HEK293 (cell line): Measurements from ENCODE around the gene ATP8B4.

Experiments used
- CTCF ChIA-PET: fragments of 350-600 bp; formaldehyde crosslinking; extraction: SDS; loops from one replicate; lab custom pipeline; 2021; ENCODE audit warnings: antibody characterized with exemption; lab: Yijun Ruan, JAX
- POLR2A ChIA-PET: fragments of 300-600 bp; formaldehyde crosslinking; extraction: SDS; loops from one replicate; lab custom pipeline; 2020; ENCODE audit warnings: antibody characterized with exemption, inconsistent platforms; lab: Yijun Ruan, JAX
- H3K27ac ChIP-seq: fragments of 200-500 bp; sonication (Bioruptor generic); 2 replicates; pipeline ENCODE4 v1.5.1; 2014; ENCODE audit warnings: low read depth, low read length, control low read depth, inconsistent platforms; ENCODE audit errors: extremely low read depth
- H3K36me3 ChIP-seq, 2 experiments: fragments of 200-500 bp in 1 of 2; sonication (Bioruptor generic) in 1 of 2; 1 replicate in 1 of 2; 2 replicates in 1 of 2; pipeline ENCODE4 v1.5.1; 2014 to 2017; ENCODE audit warnings: inconsistent platforms in 2 of 2, low read length in 2 of 2; ENCODE audit not compliant: control insufficient read depth in 2 of 2, insufficient read depth in 1 of 2
- H3K4me1 ChIP-seq: fragments of 200-500 bp; sonication (Bioruptor generic); 2 replicates; pipeline ENCODE4 v1.5.1; 2014; ENCODE audit warnings: mild to moderate bottlenecking, low read length, inconsistent platforms; ENCODE audit not compliant: control insufficient read depth, insufficient read depth
- H3K4me3 ChIP-seq: 2 replicates; pipeline ENCODE4 v1.5.1; 2011; ENCODE audit warnings: low read depth, mild to moderate bottlenecking, control low read depth, low read length, moderate library complexity
- H3K9me3 ChIP-seq: fragments of 200-500 bp; sonication (Bioruptor generic); 2 replicates; pipeline ENCODE4 v1.5.1; 2014; ENCODE audit warnings: low read depth, low read length, inconsistent platforms; ENCODE audit not compliant: control insufficient read depth, insufficient read depth
- ZNF701 ChIP-seq: fragments of 450-650 bp; formaldehyde crosslinking; IDR thresholded peaks from 2 replicates; pipeline ENCODE4 v1.5.1; 2016; ENCODE audit warnings: missing biosample characterization, missing genetic modification characterization

ATP8B4 gene

GRCh38 chr15:49808341-49808740 is 310.7 kb downstream of the ATP8B4 start:
- H3K4me1 ChIP-seq = no peaks in the 10 kb centered on the region
- H3K9me3 ChIP-seq = no peaks in the 10 kb centered on the region
- H3K4me3 ChIP-seq = no peak overlapping the region
- ChIA-PET POLR2A (no interaction called here), CTCF (interaction anchor here (0.6 to 0.7 kb wide), 2 partner anchors 24 to 121 kb away, joined by 3 to 4 read pairs; no protein-coding TSS in a partner anchor)
- no peak overlapping the region for H3K27ac ChIP-seq
- H3K36me3 ChIP-seq = no peaks in the 10 kb centered on the region
- no peak for TF ChIP-seq ZNF701
